ENCODE results near the gene HPD.

DNA sequence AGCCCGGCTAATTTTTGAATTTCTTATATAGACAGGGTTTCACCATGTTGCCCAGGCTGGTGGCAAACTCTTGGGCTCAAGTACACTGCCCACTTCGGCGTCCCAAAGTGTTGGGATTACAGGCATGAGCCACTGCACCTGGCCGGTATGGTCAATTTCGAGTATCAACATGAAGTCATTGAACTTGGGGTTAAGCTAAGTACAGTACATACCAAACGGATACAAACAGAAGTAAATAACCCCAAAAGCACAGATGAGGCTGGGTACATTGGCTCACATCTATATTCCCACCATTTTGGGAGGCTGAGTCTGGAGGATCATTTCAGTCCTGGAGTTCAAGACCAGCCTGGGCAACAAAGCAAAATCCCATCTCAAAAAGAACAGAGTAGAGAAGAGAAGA is 16.9 kb upstream of the HPD start:
- TF ChIP-seq POLR2A (IDR thresholded peaks at IDR 0.05): no peak
- TF ChIP-seq, protein P1, sequence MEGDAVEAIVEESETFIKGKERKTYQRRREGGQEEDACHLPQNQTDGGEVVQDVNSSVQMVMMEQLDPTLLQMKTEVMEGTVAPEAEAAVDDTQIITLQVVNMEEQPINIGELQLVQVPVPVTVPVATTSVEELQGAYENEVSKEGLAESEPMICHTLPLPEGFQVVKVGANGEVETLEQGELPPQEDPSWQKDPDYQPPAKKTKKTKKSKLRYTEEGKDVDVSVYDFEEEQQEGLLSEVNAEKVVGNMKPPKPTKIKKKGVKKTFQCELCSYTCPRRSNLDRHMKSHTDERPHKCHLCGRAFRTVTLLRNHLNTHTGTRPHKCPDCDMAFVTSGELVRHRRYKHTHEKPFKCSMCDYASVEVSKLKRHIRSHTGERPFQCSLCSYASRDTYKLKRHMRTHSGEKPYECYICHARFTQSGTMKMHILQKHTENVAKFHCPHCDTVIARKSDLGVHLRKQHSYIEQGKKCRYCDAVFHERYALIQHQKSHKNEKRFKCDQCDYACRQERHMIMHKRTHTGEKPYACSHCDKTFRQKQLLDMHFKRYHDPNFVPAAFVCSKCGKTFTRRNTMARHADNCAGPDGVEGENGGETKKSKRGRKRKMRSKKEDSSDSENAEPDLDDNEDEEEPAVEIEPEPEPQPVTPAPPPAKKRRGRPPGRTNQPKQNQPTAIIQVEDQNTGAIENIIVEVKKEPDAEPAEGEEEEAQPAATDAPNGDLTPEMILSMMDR (IDR thresholded peaks at IDR 0.05): no peak
